ENCODE data around the gene FYN. TPM values are rescaled to one million over a fixed set of nuclear protein-coding genes. Genes with fewer than 3 reads are reported as not detected.

FYN gene
- total RNA-seq, 1 donor from 2014 or later, result 260 TPM

GRCh38 chr6:111850295-111850937, 22.8 kb downstream of the FYN start:
- H3K27ac Mint-ChIP-seq (ENCODE audit: unreplicated experiment), result no peak overlapping the region

DNA sequence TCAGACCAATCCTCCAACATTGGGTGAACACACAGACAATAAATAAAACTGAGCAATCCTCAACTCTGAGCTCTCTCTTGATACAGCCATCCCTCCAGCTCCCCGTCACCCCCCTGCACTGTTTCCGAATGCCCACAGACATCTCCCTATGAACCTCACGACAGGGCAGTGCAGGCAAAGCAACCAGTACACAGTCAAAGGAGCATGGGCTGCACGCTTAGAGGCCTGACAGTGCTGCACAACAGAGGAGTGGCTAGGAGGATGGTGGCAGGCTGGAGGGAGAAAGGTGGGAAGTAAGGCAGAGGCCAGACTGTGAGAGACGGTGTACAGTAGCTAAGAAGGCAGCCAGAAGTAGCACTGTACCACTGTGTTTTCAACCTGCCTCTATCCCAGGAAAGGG, 24.0 kb downstream of the FYN start:
- Mint-ChIP-seq H3K9me3 (no peaks in the 10 kb centered on the region), H3K4me1 (peaks cover 85% of the 10 kb centered on the region), H3K27ac (ENCODE audit: unreplicated experiment) (no peak overlapping the region), H3K27me3 (ENCODE audit: low read depth) (no peaks in the 10 kb centered on the region), H3K4me3 (no peak overlapping the region), H3K36me3 (ENCODE audit: low read depth) (no peaks in the 10 kb centered on the region)
- TF ChIP-seq, protein P1, sequence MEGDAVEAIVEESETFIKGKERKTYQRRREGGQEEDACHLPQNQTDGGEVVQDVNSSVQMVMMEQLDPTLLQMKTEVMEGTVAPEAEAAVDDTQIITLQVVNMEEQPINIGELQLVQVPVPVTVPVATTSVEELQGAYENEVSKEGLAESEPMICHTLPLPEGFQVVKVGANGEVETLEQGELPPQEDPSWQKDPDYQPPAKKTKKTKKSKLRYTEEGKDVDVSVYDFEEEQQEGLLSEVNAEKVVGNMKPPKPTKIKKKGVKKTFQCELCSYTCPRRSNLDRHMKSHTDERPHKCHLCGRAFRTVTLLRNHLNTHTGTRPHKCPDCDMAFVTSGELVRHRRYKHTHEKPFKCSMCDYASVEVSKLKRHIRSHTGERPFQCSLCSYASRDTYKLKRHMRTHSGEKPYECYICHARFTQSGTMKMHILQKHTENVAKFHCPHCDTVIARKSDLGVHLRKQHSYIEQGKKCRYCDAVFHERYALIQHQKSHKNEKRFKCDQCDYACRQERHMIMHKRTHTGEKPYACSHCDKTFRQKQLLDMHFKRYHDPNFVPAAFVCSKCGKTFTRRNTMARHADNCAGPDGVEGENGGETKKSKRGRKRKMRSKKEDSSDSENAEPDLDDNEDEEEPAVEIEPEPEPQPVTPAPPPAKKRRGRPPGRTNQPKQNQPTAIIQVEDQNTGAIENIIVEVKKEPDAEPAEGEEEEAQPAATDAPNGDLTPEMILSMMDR (conservative IDR thresholded peaks at IDR 0.05), result no peak
- DNase-seq (ENCODE audit: low read depth, low spot score), result no peak

More at GRCh38 chr6:111850295-111850937, 22.8 kb downstream of the FYN start:
- no peaks in the 10 kb centered on the region for H3K9me3 Mint-ChIP-seq
- no peak overlapping the region for H3K4me3 Mint-ChIP-seq
- no peaks in the 10 kb centered on the region for H3K36me3 Mint-ChIP-seq (ENCODE audit: low read depth)
- peaks cover 92% of the 10 kb centered on the region for H3K4me1 Mint-ChIP-seq
- no peak for DNase-seq (ENCODE audit: low read depth, low spot score)
- no peaks in the 10 kb centered on the region for H3K27me3 Mint-ChIP-seq (ENCODE audit: low read depth)
- TF ChIP-seq, protein P1 (conservative IDR thresholded peaks at IDR 0.05), result no peak

- Mint-ChIP-seq H3K27ac (ENCODE audit: unreplicated experiment) (no peak overlapping the region), H3K27me3 (ENCODE audit: low read depth) (no peaks in the 10 kb centered on the region), H3K4me1 (peaks cover 77% of the 10 kb centered on the region), H3K36me3 (ENCODE audit: low read depth) (no peaks in the 10 kb centered on the region), H3K4me3 (no peak overlapping the region), H3K9me3 (no peaks in the 10 kb centered on the region)
- TF ChIP-seq, protein P1 (conservative IDR thresholded peaks at IDR 0.05), result no peak
- DNase-seq (ENCODE audit: low read depth, low spot score), result no peak
Measured at GRCh38 chr6:111848262-111848812, 24.9 kb downstream of the FYN start.

- H3K9me3 Mint-ChIP-seq, result no peaks in the 10 kb centered on the region
- DNase-seq (ENCODE audit: low read depth, low spot score), result no peak
- no peaks in the 10 kb centered on the region for H3K27me3 Mint-ChIP-seq (ENCODE audit: low read depth)
- peaks cover 61% of the 10 kb centered on the region for H3K4me1 Mint-ChIP-seq
- no peak overlapping the region for H3K27ac Mint-ChIP-seq (ENCODE audit: unreplicated experiment)
- no peak overlapping the region for H3K4me3 Mint-ChIP-seq
- H3K36me3 Mint-ChIP-seq (ENCODE audit: low read depth), result no peaks in the 10 kb centered on the region
- TF ChIP-seq, protein P1 (conservative IDR thresholded peaks at IDR 0.05), result no peak
Measured at GRCh38 chr6:111846492-111847409, 26.5 kb downstream of the FYN start.

DNA sequence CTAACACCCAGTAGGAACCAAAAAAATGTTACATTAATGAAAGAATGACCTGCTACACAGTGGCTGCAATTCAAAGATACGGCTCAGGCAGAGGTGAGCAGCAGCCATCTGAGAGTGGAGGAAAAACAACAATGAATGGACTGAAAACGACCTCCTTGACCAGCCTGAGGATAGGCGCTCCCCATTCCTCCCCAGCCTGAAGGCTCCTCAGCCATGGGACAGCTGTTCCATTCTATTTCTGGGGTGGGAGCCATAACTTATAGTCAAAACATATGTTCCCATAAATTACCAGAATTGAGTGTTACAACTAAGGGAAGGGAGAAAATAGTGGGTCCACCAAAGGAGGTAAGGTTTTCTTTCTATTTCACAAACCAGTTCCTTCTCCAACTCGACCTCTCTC, 27.2 kb downstream of the FYN start:
- Mint-ChIP-seq H3K4me3 (no peak overlapping the region), H3K36me3 (ENCODE audit: low read depth) (no peaks in the 10 kb centered on the region), H3K27ac (ENCODE audit: unreplicated experiment) (no peak overlapping the region), H3K27me3 (ENCODE audit: low read depth) (no peaks in the 10 kb centered on the region), H3K9me3 (no peaks in the 10 kb centered on the region), H3K4me1 (peaks cover 54% of the 10 kb centered on the region)
- TF ChIP-seq, protein P1 (conservative IDR thresholded peaks at IDR 0.05), result no peak
- no peak for DNase-seq (ENCODE audit: low read depth, low spot score)
